Naive thymus-derived CD8-positive, alpha-beta T cell (primary cell): ENCODE data around the gene IFT27. TPM values are rescaled to one million over a fixed set of nuclear protein-coding genes. Genes with fewer than 3 reads are reported as not detected.

Source experiments
- ATAC-seq, 2 donors: fragments of 150-1000 bp; cut with Tn5 transposase in 1 of 2; sonication (Bioruptor Pico), chemical (Tn5 transposase) in 1 of 2; 1 replicate in 1 of 2; 2 replicates in 1 of 2; pipeline ENCODE4 v1.10.0; 2021; ENCODE audit warnings: mild to moderate bottlenecking in 2 of 2, moderate library complexity in 2 of 2
- POLR2A ChIA-PET: fragments of 350-600 bp; sonication (Branson Sonifier 250); formaldehyde crosslinking; loops from one replicate; lab custom pipeline; 2021; ENCODE audit warnings: antibody characterized with exemption; lab: Charles Lee
- DNase-seq, 10 donors: peaks; one replicate each; pipeline versions ENCODE4 v3.0.0 to v3.0.0-alpha.2; 2020 to 2022
- H3K27ac Mint-ChIP-seq, 10 donors: one replicate each; pipeline ENCODE4 v1.8.0; 2020 to 2022; ENCODE audit warnings: mild to moderate bottlenecking in 10 of 10, mixed read lengths in 10 of 10, moderate library complexity in 4 of 10, inconsistent platforms in 1 of 10
- H3K27me3 Mint-ChIP-seq, 5 donors: one replicate each; pipeline ENCODE4 v1.8.0; 2021 to 2022; ENCODE audit warnings: mixed read lengths in 5 of 5
- H3K36me3 Mint-ChIP-seq, 3 donors: one replicate each; pipeline ENCODE4 v1.8.0; 2020 to 2022; ENCODE audit warnings: mixed read lengths in 3 of 3, mild to moderate bottlenecking in 2 of 3, inconsistent platforms in 1 of 3
- H3K4me1 Mint-ChIP-seq, 4 donors: one replicate each; pipeline ENCODE4 v1.8.0; 2021 to 2022; ENCODE audit warnings: mixed read lengths in 4 of 4
- H3K4me3 Mint-ChIP-seq, 10 donors: one replicate each; pipeline ENCODE4 v1.8.0; 2020 to 2022; ENCODE audit warnings: mild to moderate bottlenecking in 10 of 10, mixed read lengths in 10 of 10, moderate library complexity in 6 of 10, inconsistent platforms in 1 of 10
- H3K9me3 Mint-ChIP-seq, 9 donors: one replicate each; pipeline ENCODE4 v1.8.0; 2020 to 2022; ENCODE audit warnings: mixed read lengths in 9 of 9, mild to moderate bottlenecking in 3 of 9, inconsistent platforms in 1 of 9, moderate library complexity in 1 of 9
- polyA plus RNA-seq, 3 donors: library from polyadenylated mRNA; unstranded; fragments of 300-500 nt; fragmentation: Illumina TruSeq; gene quantifications; one replicate each; pipeline ENCODE4 v1.2.3, GENCODE V29; 2021
- total RNA-seq, 8 experiments: library from RNA in 2 of 8; stranded (reverse) in 2 of 8; gene quantifications; one replicate each; pipeline ENCODE4 v1.2.3 and lab custom pipeline; 2021 to 2026

IFT27 gene
- total and polyA plus RNA-seq, 5 experiments from 2014 or later, result 8.1 to 30.3 (median 10.0) TPM

GRCh38 chr22:36811094-36811800, 35.3 kb upstream of the IFT27 start:
- Mint-ChIP-seq H3K4me3 (no peak overlapping the region), H3K36me3 (no peaks in the 10 kb centered on the region), H3K27ac (no peak overlapping the region), H3K27me3 (peaks cover 5 to 36% (median 29%) of the 10 kb centered on the region in 5 donors), H3K4me1 (peaks cover 16 to 30% (median 26%) of the 10 kb centered on the region in 4 donors), H3K9me3 (no peaks in the 10 kb centered on the region)
- DNase-seq, result no peak
- POLR2A ChIA-PET, result no interaction called here
- no peak for ATAC-seq

- POLR2A ChIA-PET, result no interaction called here
- ATAC-seq, result no peak
Observed at GRCh38 chr22:36809351-36809750, 33.4 kb upstream of the IFT27 start.

GRCh38 chr22:36808721-36809344, 32.9 kb upstream of the IFT27 start:
- POLR2A ChIA-PET, result no interaction called here
- H3K9me3 Mint-ChIP-seq, result no peaks in the 10 kb centered on the region
- peaks cover 14 to 24% (median 21%) of the 10 kb centered on the region in 4 donors for H3K4me1 Mint-ChIP-seq
- H3K27me3 Mint-ChIP-seq, result peaks cover 0 to 13% (median 11%) of the 10 kb centered on the region in 5 donors
- peak overlapping the region in 7 of 10 donors; percentile 25 to 60 (median 46) for H3K4me3 Mint-ChIP-seq
- H3K36me3 Mint-ChIP-seq, result no peaks in the 10 kb centered on the region
- H3K27ac Mint-ChIP-seq, result peak overlapping the region in 9 of 10 donors; percentile 9 to 90 (median 51)
- DNase-seq, result peak in 3 of 10 donors; percentile 7 to 24 (median 15)
- peak in 1 of 2 donors; percentile 73 for ATAC-seq

More at GRCh38 chr22:36809351-36809750, 33.4 kb upstream of the IFT27 start:
- no peak for DNase-seq
- peaks cover 14 to 24% (median 22%) of the 10 kb centered on the region in 4 donors for H3K4me1 Mint-ChIP-seq
- H3K9me3 Mint-ChIP-seq, result no peaks in the 10 kb centered on the region
- no peaks in the 10 kb centered on the region for H3K36me3 Mint-ChIP-seq
- peak overlapping the region in 1 of 10 donors; percentile 55 for H3K4me3 Mint-ChIP-seq
- peak overlapping the region in 3 of 10 donors; percentile 47 to 84 (median 73) for H3K27ac Mint-ChIP-seq
- peaks cover 0 to 18% (median 15%) of the 10 kb centered on the region in 5 donors for H3K27me3 Mint-ChIP-seq

DNA sequence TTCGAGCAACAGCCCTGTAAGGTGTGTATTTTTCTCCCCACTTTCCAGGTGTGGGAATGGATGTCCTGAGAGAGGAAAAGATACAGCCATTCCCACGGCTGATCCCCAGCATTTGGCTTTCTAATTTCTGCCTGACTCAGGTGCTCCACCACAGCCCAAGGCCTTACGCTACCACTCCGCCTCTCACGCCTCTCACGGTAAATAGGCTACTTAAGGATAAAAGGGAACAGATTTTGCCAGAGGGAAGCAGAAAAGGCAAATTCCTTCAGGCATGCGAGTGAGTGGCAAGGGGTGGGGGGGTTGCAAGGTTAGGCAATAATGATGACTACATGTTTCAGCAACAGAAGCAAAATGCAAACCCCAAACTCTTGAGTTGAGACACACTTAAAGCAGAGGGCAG, 31.7 kb upstream of the IFT27 start:
- no peak for DNase-seq
- Mint-ChIP-seq H3K27me3 (peaks cover under 1 to 6% (median 2%) of the 10 kb centered on the region in 5 donors), H3K4me3 (peak overlapping the region in 5 of 10 donors; percentile 7 to 60 (median 55)), H3K9me3 (no peaks in the 10 kb centered on the region), H3K4me1 (peaks cover 14 to 24% (median 21%) of the 10 kb centered on the region in 4 donors), H3K36me3 (no peaks in the 10 kb centered on the region), H3K27ac (peak overlapping the region in 3 of 10 donors; percentile 17 to 73 (median 73))
- POLR2A ChIA-PET, result interaction anchor here (0.7 kb wide), 1 partner anchor 45 kb away, joined by 3 read pairs; no protein-coding TSS in a partner anchor
- no peak for ATAC-seq

DNA sequence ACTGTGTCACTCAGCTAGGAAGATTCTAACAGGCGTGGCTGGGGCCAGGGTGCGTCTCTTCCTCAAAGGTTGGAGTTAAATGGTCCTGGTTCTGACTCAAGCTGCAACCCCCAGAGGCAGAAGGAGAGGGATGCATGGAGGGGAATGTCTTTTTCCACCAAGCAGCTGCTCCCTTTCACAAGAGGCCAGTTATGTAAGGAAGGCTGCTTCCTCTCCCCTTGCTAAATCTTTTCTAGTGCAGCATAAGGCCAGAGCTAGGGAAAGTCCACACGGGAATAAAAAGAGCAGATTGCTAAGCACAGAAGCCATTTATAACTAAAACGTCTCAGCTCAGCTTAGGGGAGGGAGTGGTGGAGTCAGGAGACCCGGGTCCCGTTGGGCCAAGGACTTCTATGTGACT, 30.9 kb upstream of the IFT27 start:
- H3K27ac Mint-ChIP-seq, result no peak overlapping the region

DNA sequence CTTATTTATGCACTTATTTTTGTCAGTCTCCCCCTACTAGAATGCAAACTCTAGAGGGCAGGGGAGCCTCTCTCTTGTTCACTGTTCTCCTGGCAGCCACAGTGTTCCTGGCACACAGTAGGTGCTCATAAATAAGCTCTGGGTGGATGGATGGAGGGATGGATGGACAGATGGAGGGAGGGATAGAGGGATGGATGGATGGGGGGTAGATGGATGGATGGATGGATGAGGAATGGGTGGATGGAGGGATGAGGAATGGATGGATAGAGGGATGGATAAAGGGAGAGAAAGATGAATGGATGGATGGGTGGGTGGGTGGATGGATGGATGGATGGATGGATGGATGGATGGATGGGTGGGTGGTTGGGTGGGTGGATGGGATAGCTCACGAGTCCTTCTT, 27.4 kb upstream of the IFT27 start:
- no peak for ATAC-seq
- no peak overlapping the region for H3K27ac Mint-ChIP-seq
- peaks cover 8 to 13% (median 11%) of the 10 kb centered on the region in 4 donors for H3K4me1 Mint-ChIP-seq
- H3K9me3 Mint-ChIP-seq, result no peaks in the 10 kb centered on the region
- H3K4me3 Mint-ChIP-seq, result no peak overlapping the region
- POLR2A ChIA-PET, result no interaction called here
- DNase-seq, result no peak
- H3K27me3 Mint-ChIP-seq, result peaks cover 2 to 22% (median 13%) of the 10 kb centered on the region in 5 donors
- H3K36me3 Mint-ChIP-seq, result no peaks in the 10 kb centered on the region

More for the DNA sequence above, 30.9 kb upstream of the IFT27 start:
- Mint-ChIP-seq H3K9me3 (no peaks in the 10 kb centered on the region), H3K4me1 (peaks cover 14 to 24% (median 21%) of the 10 kb centered on the region in 4 donors), H3K36me3 (no peaks in the 10 kb centered on the region), H3K4me3 (no peak overlapping the region), H3K27me3 (peaks cover 1 to 8% (median 2%) of the 10 kb centered on the region in 5 donors)
- DNase-seq (no peak), ATAC-seq (no peak)
- POLR2A ChIA-PET, result no interaction called here

DNA sequence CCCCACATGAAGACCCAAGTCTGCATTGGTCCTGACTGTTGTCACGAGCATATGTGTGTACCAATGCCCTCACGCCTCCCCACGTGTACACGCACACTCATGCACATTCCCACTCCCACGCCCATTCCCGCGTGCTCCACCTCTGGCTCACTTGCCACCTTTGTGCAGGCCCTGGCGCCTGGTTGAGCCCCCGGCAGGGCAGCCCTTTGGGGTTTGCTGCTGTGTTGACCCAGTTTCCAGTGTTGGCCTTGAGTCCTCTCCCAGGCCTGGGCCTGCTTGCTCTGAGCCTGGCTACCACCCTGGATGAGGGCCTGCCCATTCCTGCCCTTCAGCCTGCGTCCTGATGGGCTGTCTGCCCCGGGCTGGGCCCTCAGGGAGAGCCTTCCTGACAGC, 22.8 kb upstream of the IFT27 start:
- DNase-seq (no peak), ATAC-seq (no peak)
- H3K4me1 Mint-ChIP-seq, result no peaks in the 10 kb centered on the region
- no peaks in the 10 kb centered on the region for H3K9me3 Mint-ChIP-seq
- no peak overlapping the region for H3K4me3 Mint-ChIP-seq
- H3K36me3 Mint-ChIP-seq, result no peaks in the 10 kb centered on the region
- peaks cover 4 to 32% (median 20%) of the 10 kb centered on the region in 5 donors for H3K27me3 Mint-ChIP-seq
- POLR2A ChIA-PET, result no interaction called here
- no peak overlapping the region for H3K27ac Mint-ChIP-seq

DNA sequence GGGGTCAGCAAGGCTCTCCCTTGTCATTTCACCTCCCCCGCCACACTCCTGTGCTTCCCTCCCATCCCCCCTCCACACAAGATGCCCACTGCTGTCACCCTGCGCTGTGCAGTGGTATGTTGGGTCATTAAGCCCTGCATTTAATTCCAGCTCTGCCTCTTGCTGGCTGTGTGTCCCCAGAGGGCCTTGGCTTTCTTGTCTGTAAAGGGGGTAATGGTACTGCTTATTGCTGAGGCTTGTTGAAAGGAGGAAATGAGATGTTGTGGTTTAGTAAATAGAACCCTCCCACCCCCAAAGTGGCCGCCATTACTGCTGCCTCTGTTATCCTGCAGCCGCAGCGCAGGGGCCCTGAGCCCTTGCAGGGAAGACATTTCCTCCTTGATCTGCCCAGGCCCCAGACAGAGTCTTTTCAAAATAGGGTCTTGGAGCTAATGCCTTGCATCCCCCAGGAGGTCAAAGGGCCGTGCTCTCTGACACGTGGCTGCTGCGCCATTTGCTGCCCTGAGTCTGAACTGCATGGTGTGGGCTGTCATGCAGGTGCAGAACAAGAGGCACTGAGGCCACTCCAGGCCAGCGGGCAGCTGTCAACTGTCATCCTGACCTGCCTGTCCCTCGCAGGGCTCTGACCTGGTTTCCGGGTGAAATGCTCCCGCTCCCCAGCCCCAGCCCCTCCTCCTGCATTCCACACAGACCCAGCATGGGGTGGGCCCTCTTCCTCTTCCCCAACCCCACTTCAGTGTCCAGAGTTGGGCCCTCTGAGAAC, 22.2 kb upstream of the IFT27 start:
- Mint-ChIP-seq H3K4me1 (no peaks in the 10 kb centered on the region), H3K27me3 (peaks cover 3 to 32% (median 19%) of the 10 kb centered on the region in 5 donors), H3K9me3 (no peaks in the 10 kb centered on the region), H3K27ac (no peak overlapping the region), H3K4me3 (no peak overlapping the region), H3K36me3 (no peaks in the 10 kb centered on the region)
- DNase-seq (no peak), ATAC-seq (no peak)
- POLR2A ChIA-PET, result no interaction called here

GRCh38 chr22:36797374-36797773, 21.5 kb upstream of the IFT27 start:
- POLR2A ChIA-PET, result no interaction called here
- no peak for DNase-seq
- Mint-ChIP-seq H3K9me3 (no peaks in the 10 kb centered on the region), H3K4me3 (no peak overlapping the region), H3K27ac (no peak overlapping the region), H3K27me3 (peaks cover 2 to 32% (median 17%) of the 10 kb centered on the region in 5 donors), H3K36me3 (no peaks in the 10 kb centered on the region), H3K4me1 (no peaks in the 10 kb centered on the region)
- no peak for ATAC-seq

GRCh38 chr22:36796552-36797175, 20.7 kb upstream of the IFT27 start:
- no peaks in the 10 kb centered on the region for H3K9me3 Mint-ChIP-seq
- H3K4me1 Mint-ChIP-seq, result no peaks in the 10 kb centered on the region
- no peak overlapping the region for H3K4me3 Mint-ChIP-seq
- POLR2A ChIA-PET, result no interaction called here
- H3K27me3 Mint-ChIP-seq, result peaks cover 2 to 28% (median 16%) of the 10 kb centered on the region in 5 donors
- H3K36me3 Mint-ChIP-seq, result no peaks in the 10 kb centered on the region
- ATAC-seq, result no peak
- no peak for DNase-seq
- no peak overlapping the region for H3K27ac Mint-ChIP-seq

- Mint-ChIP-seq H3K4me1 (no peaks in the 10 kb centered on the region), H3K4me3 (no peak overlapping the region), H3K36me3 (no peaks in the 10 kb centered on the region), H3K27ac (no peak overlapping the region), H3K9me3 (no peaks in the 10 kb centered on the region), H3K27me3 (peaks cover 1 to 19% (median 10%) of the 10 kb centered on the region in 5 donors)
- ATAC-seq (no peak), DNase-seq (no peak)
- POLR2A ChIA-PET, result no interaction called here
Observed at GRCh38 chr22:36795633-36796032, 19.7 kb upstream of the IFT27 start.

DNA sequence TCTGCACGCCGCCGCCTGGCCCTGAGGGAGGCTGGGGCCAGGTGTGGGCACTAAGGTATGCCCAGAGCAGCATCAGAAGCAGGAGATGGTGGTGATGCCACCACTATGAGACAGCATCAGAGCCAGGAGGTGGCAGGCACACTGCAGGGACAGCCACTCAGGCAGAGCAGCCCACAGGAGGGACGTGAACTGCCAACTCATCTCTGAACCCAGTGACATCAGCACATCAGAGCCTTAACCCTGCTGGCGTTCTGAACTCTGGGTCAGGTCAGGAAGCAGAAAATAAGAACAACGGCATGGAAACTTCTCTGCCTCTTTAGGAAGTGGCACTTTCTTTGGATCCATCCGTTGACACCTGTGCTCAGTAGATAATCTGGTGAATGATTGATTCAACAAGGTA, 14.7 kb upstream of the IFT27 start:
- Mint-ChIP-seq H3K4me3 (no peak overlapping the region), H3K27me3 (peaks cover 2 to 12% (median 7%) of the 10 kb centered on the region in 5 donors), H3K36me3 (no peaks in the 10 kb centered on the region), H3K9me3 (no peaks in the 10 kb centered on the region), H3K27ac (peak overlapping the region in 1 of 10 donors; percentile 74), H3K4me1 (no peaks in the 10 kb centered on the region)
- no peak for DNase-seq
- POLR2A ChIA-PET, result no interaction called here
- no peak for ATAC-seq
